DOHH2 (cell line): Measurements from ENCODE around the gene CDH10.

Experiments
- H3F3A ChIP-seq: fragments of 200-600 bp; sonication (generic), shearing (Covaris generic); 2 replicates; pipeline ENCODE4 v1.6.0; 2016; ENCODE audit warnings: antibody characterized with exemption, mild to moderate bottlenecking; ENCODE audit not compliant: control insufficient read depth, insufficient read depth
- H3K27ac ChIP-seq: fragments of 200-600 bp; sonication (generic); 2 replicates; pipeline ENCODE4 v1.5.1; 2014; ENCODE audit warnings: low read depth, mild to moderate bottlenecking, low read length, moderate library complexity
- H3K27me3 ChIP-seq: fragments of 200-600 bp; sonication (generic); 2 replicates; pipeline ENCODE4 v1.6.1; 2014; ENCODE audit warnings: mild to moderate bottlenecking, low read length, mixed read lengths; ENCODE audit not compliant: control insufficient read depth
- H3K36me3 ChIP-seq: fragments of 200-600 bp; sonication (generic); 2 replicates; pipeline ENCODE4 v1.6.1; 2014; ENCODE audit warnings: mild to moderate bottlenecking, low read length, moderate library complexity, mixed read lengths; ENCODE audit not compliant: control insufficient read depth
- H3K4me1 ChIP-seq: fragments of 200-600 bp; sonication (generic); 2 replicates; pipeline ENCODE4 v1.6.1; 2014; ENCODE audit warnings: mild to moderate bottlenecking, low read length, mixed read lengths; ENCODE audit not compliant: control insufficient read depth
- H3K4me2 ChIP-seq: fragments of 200-600 bp; sonication (generic); 2 replicates; pipeline ENCODE4 v1.6.0; 2014; ENCODE audit warnings: mild to moderate bottlenecking, low read length, moderate library complexity
- H3K4me3 ChIP-seq: fragments of 200-600 bp; sonication (generic); 2 replicates; pipeline ENCODE4 v1.5.1; 2014; ENCODE audit warnings: mild to moderate bottlenecking, low read length, mixed read lengths
- H3K79me2 ChIP-seq: fragments of 200-600 bp; sonication (generic); 2 replicates; pipeline ENCODE4 v1.6.1; 2014; ENCODE audit warnings: mild to moderate bottlenecking, low read length, mixed read lengths; ENCODE audit not compliant: control insufficient read depth
- H3K9me2 ChIP-seq: fragments of 200-600 bp; sonication (generic); replicated peaks from 2 replicates; pipeline ENCODE4 v1.6.1; 2014; ENCODE audit warnings: mild to moderate bottlenecking, low read length, mixed read lengths; ENCODE audit not compliant: control insufficient read depth
- H3K9me3 ChIP-seq: fragments of 200-600 bp; sonication (generic); 2 replicates; pipeline ENCODE4 v1.6.1; 2014; ENCODE audit warnings: antibody characterized with exemption, low read length, mixed read lengths; ENCODE audit not compliant: control insufficient read depth, insufficient read depth
- H4K20me1 ChIP-seq: fragments of 200-600 bp; sonication (generic); 2 replicates; pipeline ENCODE4 v1.6.0; 2014; ENCODE audit warnings: low read depth, mild to moderate bottlenecking, antibody characterized with exemption, low read length, moderate library complexity; ENCODE audit not compliant: control insufficient read depth, insufficient read depth
- CTCF ChIP-seq: fragments of 200-600 bp; sonication (generic); IDR thresholded peaks from one replicate; pipeline ENCODE4 v1.5.1; 2014; ENCODE audit warnings: antibody characterized with exemption, mild to moderate bottlenecking, low read depth, low read length; ENCODE audit not compliant: poor library complexity, severe bottlenecking
- EZH2phosphoT487 ChIP-seq: fragments of 200-600 bp; sonication (generic); IDR thresholded peaks from 2 replicates; pipeline ENCODE4 v1.6.1; 2017; ENCODE audit warnings: borderline replicate concordance, mild to moderate bottlenecking, antibody characterized with exemption, low read length, moderate library complexity, mixed read lengths

The CDH10 gene

GRCh38 chr5:24681106-24681505 is 36.3 kb upstream of the CDH10 start:
- TF ChIP-seq EZH2phosphoT487 (no peak), CTCF (no peak)
- Histone ChIP-seq H3K4me1 (no peaks in the 10 kb centered on the region), H3K36me3 (no peaks in the 10 kb centered on the region), H3K9me3 (peaks cover 10% of the 10 kb centered on the region; the same call in 1 of the 2 replicates), H4K20me1 (no peaks in the 10 kb centered on the region), H3K4me2 (no peak overlapping the region), H3K79me2 (no peaks in the 10 kb centered on the region), H3F3A (no peaks in the 10 kb centered on the region), H3K27me3 (no peaks in the 10 kb centered on the region), H3K27ac (no peak overlapping the region), H3K4me3 (no peak overlapping the region), H3K9me2 (no peaks in the 10 kb centered on the region)

GRCh38 chr5:24668050-24668449 is 23.3 kb upstream of the CDH10 start:
- TF ChIP-seq CTCF (no peak), EZH2phosphoT487 (no peak)
- Histone ChIP-seq H3K4me3 (no peak overlapping the region), H3K4me2 (no peak overlapping the region), H3K4me1 (no peaks in the 10 kb centered on the region), H3K36me3 (no peaks in the 10 kb centered on the region), H3K9me2 (no peaks in the 10 kb centered on the region), H4K20me1 (no peaks in the 10 kb centered on the region), H3F3A (no peaks in the 10 kb centered on the region), H3K79me2 (no peaks in the 10 kb centered on the region), H3K27me3 (no peaks in the 10 kb centered on the region), H3K9me3 (no peaks in the 10 kb centered on the region; the same call in 1 of the 2 replicates), H3K27ac (no peak overlapping the region)

GRCh38 chr5:24649531-24649930 is 4.8 kb upstream of the CDH10 start:
- Histone ChIP-seq H3K4me1 (no peaks in the 10 kb centered on the region), H3K27me3 (no peaks in the 10 kb centered on the region), H3K4me2 (no peak overlapping the region), H3K9me2 (no peaks in the 10 kb centered on the region), H3K9me3 (no peaks in the 10 kb centered on the region), H4K20me1 (no peaks in the 10 kb centered on the region), H3K79me2 (no peaks in the 10 kb centered on the region), H3F3A (no peaks in the 10 kb centered on the region), H3K27ac (no peak overlapping the region), H3K36me3 (no peaks in the 10 kb centered on the region), H3K4me3 (no peak overlapping the region)
- TF ChIP-seq CTCF (no peak), EZH2phosphoT487 (no peak)

- no peaks in the 10 kb centered on the region for H3K9me3 ChIP-seq
- H3K4me3 ChIP-seq, result no peak overlapping the region
- H3F3A ChIP-seq, result no peaks in the 10 kb centered on the region
- H3K4me1 ChIP-seq, result no peaks in the 10 kb centered on the region
- H3K36me3 ChIP-seq, result no peaks in the 10 kb centered on the region
- no peaks in the 10 kb centered on the region for H4K20me1 ChIP-seq
- TF ChIP-seq CTCF, result no peak
- no peak for TF ChIP-seq EZH2phosphoT487
- no peak overlapping the region for H3K4me2 ChIP-seq
- H3K27me3 ChIP-seq, result no peaks in the 10 kb centered on the region
- no peaks in the 10 kb centered on the region for H3K9me2 ChIP-seq
- no peaks in the 10 kb centered on the region for H3K79me2 ChIP-seq
- no peak overlapping the region for H3K27ac ChIP-seq
Observed at GRCh38 chr5:24646915-24647314, 2.1 kb upstream of the CDH10 start.
